Measurements from ENCODE around the gene CMPK1. TPM values are rescaled to one million over a fixed set of nuclear protein-coding genes. Genes with fewer than 3 reads are reported as not detected.

Gene CMPK1
- total RNA-seq, 1 donor from 2014 or later: 53.4 TPM

DNA sequence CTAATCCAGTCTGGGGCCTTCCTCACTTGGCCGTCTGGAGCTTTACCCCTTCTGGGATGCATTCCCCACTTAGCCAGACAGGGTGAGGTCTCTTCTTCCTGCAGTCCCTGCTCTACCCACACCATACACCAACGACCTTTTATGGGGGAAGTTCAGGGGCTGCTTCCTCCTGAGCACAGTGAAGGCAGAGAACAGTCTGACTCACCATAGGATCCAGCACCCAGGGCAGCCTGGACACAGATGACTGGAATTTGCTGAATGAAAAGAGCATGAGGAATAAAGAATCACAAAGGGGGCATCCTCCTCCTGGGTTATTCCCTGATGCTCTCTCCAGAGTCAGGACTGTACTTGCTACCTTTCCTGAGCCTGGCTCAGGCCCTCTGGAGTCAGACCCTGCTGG lies 77.8 kb downstream of the CMPK1 start:
- Mint-ChIP-seq H3K4me3 (ENCODE audit: unreplicated experiment) (no peak overlapping the region), H3K4me1 (ENCODE audit: unreplicated experiment) (no peaks in the 10 kb centered on the region), H3K36me3 (ENCODE audit: low read depth, unreplicated experiment) (no peaks in the 10 kb centered on the region), H3K9me3 (ENCODE audit: unreplicated experiment) (no peaks in the 10 kb centered on the region), H3K27ac (ENCODE audit: unreplicated experiment) (no peak overlapping the region), H3K27me3 (ENCODE audit: unreplicated experiment) (peaks cover 24% of the 10 kb centered on the region)
- no peak for TF ChIP-seq CTCF (IDR thresholded peaks at IDR 0.05; ENCODE audit: unreplicated experiment)
- no peak for DNase-seq (ENCODE audit: low spot score)

- H3K4me3 Mint-ChIP-seq (ENCODE audit: unreplicated experiment): no peak overlapping the region
- H3K36me3 Mint-ChIP-seq (ENCODE audit: low read depth, unreplicated experiment): peaks cover under 1% of the 10 kb centered on the region
- peaks cover 28% of the 10 kb centered on the region for H3K27me3 Mint-ChIP-seq (ENCODE audit: unreplicated experiment)
- no peaks in the 10 kb centered on the region for H3K9me3 Mint-ChIP-seq (ENCODE audit: unreplicated experiment)
- no peak overlapping the region for H3K27ac Mint-ChIP-seq (ENCODE audit: unreplicated experiment)
- H3K4me1 Mint-ChIP-seq (ENCODE audit: unreplicated experiment): peaks cover 2% of the 10 kb centered on the region
- no peak for DNase-seq (ENCODE audit: low spot score)
- TF ChIP-seq CTCF (IDR thresholded peaks at IDR 0.05; ENCODE audit: unreplicated experiment): no peak
Observed at GRCh38 chr1:47412437-47412836, 78.8 kb downstream of the CMPK1 start.

GRCh38 chr1:47415728-47416318 lies 82.2 kb downstream of the CMPK1 start, which contains the start of gene FOXE3:
FOXE3 (plus strand) TSS chr1:47416285; CDS start chr1:47416316, 31 bp downstream.
- no peak for DNase-seq (ENCODE audit: low spot score)
- no peaks in the 10 kb centered on the region for H3K9me3 Mint-ChIP-seq (ENCODE audit: unreplicated experiment)
- peaks cover 33% of the 10 kb centered on the region for H3K27me3 Mint-ChIP-seq (ENCODE audit: unreplicated experiment)

GRCh38 chr1:47416319-47417169 lies 83.0 kb downstream of the CMPK1 start:
- Mint-ChIP-seq H3K4me3 (ENCODE audit: unreplicated experiment) (no peak overlapping the region), H3K27ac (ENCODE audit: unreplicated experiment) (no peak overlapping the region), H3K9me3 (ENCODE audit: unreplicated experiment) (no peaks in the 10 kb centered on the region), H3K27me3 (ENCODE audit: unreplicated experiment) (peaks cover 33% of the 10 kb centered on the region), H3K36me3 (ENCODE audit: low read depth, unreplicated experiment) (peaks cover 7% of the 10 kb centered on the region), H3K4me1 (ENCODE audit: unreplicated experiment) (peaks cover 5% of the 10 kb centered on the region)
- no peak for TF ChIP-seq CTCF (IDR thresholded peaks at IDR 0.05; ENCODE audit: unreplicated experiment)
- DNase-seq (ENCODE audit: low spot score): no peak

More at GRCh38 chr1:47415728-47416318, 82.2 kb downstream of the CMPK1 start, which contains the start of gene FOXE3:
- no peak for TF ChIP-seq CTCF (IDR thresholded peaks at IDR 0.05; ENCODE audit: unreplicated experiment)
- no peak within 1 kb of the TSS for H3K4me3 Mint-ChIP-seq (ENCODE audit: unreplicated experiment)
- peaks cover 5% of the 10 kb centered on the region for H3K4me1 Mint-ChIP-seq (ENCODE audit: unreplicated experiment)
- H3K36me3 Mint-ChIP-seq (ENCODE audit: low read depth, unreplicated experiment): peaks cover 7% of the 10 kb centered on the region
- H3K27ac Mint-ChIP-seq (ENCODE audit: unreplicated experiment): no peak within 1 kb of the TSS
